Stimulated activated CD8-positive, alpha-beta memory T cell treated with anti-CD3 and anti-CD28 coated beads, Interleukin-7, amount 100 ng/mL, for 4 hours (primary cell): ENCODE data around the gene LETM1.

Experiments
- DNase-seq, 2 donors: peaks; one replicate each; pipeline ENCODE4 v3.0.0-alpha.2; 2020; ENCODE audit warnings: low read depth in 2 of 2

LETM1 gene

GRCh38 chr4:1762264-1763010, 93.5 kb downstream of the LETM1 start:
- DNase-seq: no peak
